Fibroblast of pulmonary artery (primary cell): Measurements from ENCODE around the gene SAMD9.
"Not testable (repeated sequence)": the region's sequence is repeated elsewhere in the genome, so short reads cannot be mapped to it uniquely, and the experiment has no call there.

Source experiments
- DNase-seq: peaks from one replicate; pipeline ENCODE4 v3.0.0-alpha.2; 2010; ENCODE audit warnings: low read depth
- H3K4me3 ChIP-seq: replicated peaks from 2 replicates; pipeline ENCODE4 v1.5.1; 2011; ENCODE audit warnings: low read depth, mild to moderate bottlenecking, control low read depth, low read length, moderate library complexity
- TF ChIP-seq, protein P1 (sequence below): IDR thresholded peaks from 2 replicates; pipeline ENCODE4 v1.5.1; 2011; ENCODE audit warnings: mild to moderate bottlenecking, control low read depth, low read length, inconsistent platforms; ENCODE audit errors: missing control alignments

The SAMD9 gene

DNA sequence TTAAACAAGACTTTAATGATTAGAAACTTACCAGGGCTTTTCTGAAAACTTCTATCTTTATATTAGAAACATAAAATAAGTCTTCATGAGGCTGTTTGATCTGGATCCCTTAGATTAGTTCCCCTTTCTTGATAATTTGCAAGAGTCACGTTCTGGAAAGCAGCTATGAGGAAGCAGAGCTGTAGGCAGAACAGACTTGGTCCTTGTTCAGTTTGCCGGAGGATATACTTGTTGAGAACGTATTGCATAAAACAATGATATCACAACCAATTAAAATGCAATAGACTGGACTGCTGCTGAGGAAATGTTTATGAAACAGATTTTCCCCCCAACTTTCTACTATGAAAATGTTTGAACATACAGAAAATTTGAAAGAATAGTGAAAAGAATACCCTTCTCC is 27.6 kb upstream of the SAMD9 start:
- DNase-seq: no peak
- no peak overlapping the region for H3K4me3 ChIP-seq
- TF ChIP-seq, protein P1, sequence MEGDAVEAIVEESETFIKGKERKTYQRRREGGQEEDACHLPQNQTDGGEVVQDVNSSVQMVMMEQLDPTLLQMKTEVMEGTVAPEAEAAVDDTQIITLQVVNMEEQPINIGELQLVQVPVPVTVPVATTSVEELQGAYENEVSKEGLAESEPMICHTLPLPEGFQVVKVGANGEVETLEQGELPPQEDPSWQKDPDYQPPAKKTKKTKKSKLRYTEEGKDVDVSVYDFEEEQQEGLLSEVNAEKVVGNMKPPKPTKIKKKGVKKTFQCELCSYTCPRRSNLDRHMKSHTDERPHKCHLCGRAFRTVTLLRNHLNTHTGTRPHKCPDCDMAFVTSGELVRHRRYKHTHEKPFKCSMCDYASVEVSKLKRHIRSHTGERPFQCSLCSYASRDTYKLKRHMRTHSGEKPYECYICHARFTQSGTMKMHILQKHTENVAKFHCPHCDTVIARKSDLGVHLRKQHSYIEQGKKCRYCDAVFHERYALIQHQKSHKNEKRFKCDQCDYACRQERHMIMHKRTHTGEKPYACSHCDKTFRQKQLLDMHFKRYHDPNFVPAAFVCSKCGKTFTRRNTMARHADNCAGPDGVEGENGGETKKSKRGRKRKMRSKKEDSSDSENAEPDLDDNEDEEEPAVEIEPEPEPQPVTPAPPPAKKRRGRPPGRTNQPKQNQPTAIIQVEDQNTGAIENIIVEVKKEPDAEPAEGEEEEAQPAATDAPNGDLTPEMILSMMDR: no peak

DNA sequence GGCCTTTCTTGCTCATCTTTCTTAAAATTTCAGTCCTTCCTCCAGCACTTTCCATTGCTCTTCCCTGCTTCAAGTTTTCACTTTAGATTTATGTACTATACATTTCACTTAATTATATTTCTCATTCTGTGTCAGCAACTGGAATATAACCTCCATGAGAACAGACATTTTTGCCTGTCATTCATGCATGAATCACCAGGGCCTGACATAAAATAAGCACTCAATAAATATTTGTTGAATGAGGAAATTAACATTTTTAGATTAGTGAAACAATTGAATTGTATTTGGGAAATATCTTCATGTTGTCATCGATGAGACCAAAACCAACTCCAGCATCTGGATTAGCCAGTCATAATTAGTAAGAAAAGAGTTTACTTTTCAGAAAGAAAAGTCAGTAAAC is 24.3 kb upstream of the SAMD9 start:
- no peak overlapping the region for H3K4me3 ChIP-seq
- TF ChIP-seq, protein P1: no peak
- peak; percentile 16 for DNase-seq

DNA sequence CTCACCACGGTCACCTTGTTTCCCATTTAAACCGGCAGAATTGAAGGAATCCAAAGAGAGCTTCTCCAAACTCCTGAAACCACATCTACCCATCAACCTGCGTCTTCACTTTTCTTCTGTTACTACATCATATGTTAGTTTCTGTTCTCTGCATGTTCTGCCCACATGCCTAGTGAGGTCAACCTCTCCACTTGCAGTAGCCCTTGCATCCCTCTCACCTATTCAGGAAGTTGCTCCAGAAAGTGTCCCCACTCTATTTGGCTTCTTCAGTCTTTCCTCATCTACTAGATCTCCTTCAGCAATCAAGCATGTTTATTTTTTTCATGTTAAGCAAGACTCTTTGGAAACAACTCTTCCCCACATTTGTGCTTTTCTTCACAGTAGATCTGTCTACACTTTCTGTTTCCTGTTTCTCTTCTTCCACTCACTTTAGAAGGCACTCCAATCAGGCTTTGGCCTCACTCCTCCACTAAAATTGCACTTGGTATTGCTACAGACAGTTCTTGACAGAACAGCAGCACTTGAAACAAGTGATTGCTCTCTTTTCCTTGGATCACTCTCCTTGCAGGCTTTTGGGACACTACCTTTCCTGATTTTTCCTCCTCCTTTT is 22.9 kb upstream of the SAMD9 start:
- H3K4me3 ChIP-seq: no peak overlapping the region
- DNase-seq: no peak
- TF ChIP-seq, protein P1: no peak

DNA sequence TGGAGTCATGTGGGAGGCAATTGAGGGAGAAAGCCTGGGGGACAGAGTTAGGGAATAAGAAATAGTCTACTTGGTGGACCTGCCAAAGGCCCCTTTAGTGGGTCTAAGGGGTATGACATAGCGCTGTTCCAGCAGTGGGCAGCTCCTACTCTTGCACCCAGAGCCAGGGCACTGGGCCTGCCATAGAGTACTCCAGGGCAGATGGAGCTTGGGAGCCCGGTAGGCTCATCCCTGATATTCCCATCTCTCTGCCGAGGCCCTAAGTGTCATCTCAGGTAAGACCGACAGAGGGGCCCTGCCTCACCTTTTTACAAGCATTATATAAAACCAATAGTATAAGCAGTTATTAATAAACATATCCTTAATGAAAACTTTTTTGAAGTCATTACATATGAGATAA is 20.8 kb upstream of the SAMD9 start:
- H3K4me3 ChIP-seq: no peak overlapping the region
- DNase-seq: no peak
- TF ChIP-seq, protein P1: no peak

DNA sequence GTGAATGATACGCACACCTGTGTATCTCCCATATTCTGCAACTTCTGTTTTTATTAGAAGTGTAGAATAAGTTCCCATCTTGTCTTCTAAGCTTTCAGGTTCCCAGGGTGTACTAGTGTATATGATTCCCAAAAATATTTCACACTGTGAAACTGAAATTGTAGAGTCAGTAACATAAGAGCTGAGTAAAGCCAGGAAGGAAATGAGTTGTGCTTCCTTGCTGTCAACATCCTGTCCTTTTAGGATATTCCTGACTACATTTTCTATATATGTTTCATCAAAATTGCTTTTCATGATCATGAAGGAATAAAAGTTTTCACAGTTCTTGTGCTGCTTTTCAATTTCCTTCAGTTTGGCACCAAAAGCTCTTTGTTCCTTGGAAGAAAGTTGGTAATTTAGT is 15.2 kb upstream of the SAMD9 start:
- TF ChIP-seq, protein P1: no peak
- DNase-seq: no peak
- no peak overlapping the region for H3K4me3 ChIP-seq

DNA sequence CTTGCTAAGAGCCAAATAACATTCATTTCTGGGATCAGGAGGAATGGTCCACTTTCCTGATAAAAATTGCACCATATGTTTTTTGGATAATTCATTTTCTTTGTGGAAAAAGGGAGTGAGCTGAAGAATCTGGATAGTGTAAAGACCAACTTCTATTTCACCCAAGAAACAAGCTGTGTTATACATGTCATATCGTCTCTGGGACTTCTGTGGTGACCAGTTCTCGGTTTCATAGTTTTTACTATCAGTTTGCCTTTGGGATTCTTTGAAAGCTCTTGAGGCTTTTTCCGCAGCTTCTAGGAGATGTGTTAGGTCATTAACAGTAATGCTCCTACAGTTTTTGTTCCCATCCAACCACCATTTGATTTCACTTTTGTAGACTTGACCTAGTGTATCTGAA is 14.4 kb upstream of the SAMD9 start:
- no peak for DNase-seq
- H3K4me3 ChIP-seq: no peak overlapping the region
- TF ChIP-seq, protein P1: no peak

DNA sequence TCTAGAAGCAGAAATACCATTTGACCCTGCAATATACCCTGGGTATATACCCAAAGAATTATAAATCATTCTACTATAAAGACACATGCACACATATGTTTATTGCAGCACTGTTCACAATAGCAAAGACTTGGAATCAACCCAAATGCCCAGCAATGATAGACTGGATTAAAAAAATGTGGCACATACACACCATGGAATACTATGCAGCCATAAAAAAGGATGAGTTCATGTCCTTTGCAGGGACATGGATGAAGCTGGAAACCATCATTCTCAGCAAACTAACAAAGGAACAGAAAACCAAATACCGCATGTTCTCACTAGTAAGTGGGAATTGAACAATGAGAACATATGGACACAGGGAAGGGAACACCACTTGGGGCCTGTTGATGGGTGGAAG is 9.2 kb upstream of the SAMD9 start:
- DNase-seq, H3K4me3 ChIP-seq: not testable (repeated sequence)

DNA sequence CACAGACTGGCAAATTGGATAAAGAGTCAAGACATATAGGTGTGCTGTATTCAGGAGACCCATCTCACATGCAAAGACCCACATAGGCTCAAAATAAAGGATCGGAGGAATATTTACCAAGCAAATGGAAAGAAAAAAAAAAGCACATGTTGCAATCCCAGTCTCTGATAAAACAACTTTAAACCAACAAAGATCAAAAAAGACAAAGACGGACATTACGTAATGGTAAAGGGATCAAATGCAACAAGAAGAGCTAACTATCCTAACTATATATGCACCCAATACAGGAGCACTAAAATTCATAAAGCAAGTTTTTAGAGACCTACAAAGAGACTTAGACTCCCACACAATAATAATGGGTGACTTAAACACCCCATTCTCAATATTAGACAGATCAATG is 5.8 kb upstream of the SAMD9 start:
- not testable (repeated sequence) for DNase-seq, H3K4me3 ChIP-seq
